Measurements from ENCODE around the gene HACD1. TPM values are rescaled to one million over a fixed set of nuclear protein-coding genes. Genes with fewer than 3 reads are reported as not detected.

Gene HACD1
- total RNA-seq, 4 donors from 2014 or later = 17.4 to 29.9 (median 19.1) TPM

GRCh38 chr10:17649836-17650235 lies 32.7 kb upstream of the HACD1 start:
- TF ChIP-seq CTCF (IDR thresholded peaks at IDR 0.05) = no peak
- ATAC-seq (ENCODE audit: low FRiP score) (peak; percentile 15), DNase-seq (ENCODE audit: low spot score) (no peak)

- no peak for DNase-seq (ENCODE audit: low spot score)
- TF ChIP-seq CTCF (IDR thresholded peaks at IDR 0.05) = no peak
- no peak for ATAC-seq (ENCODE audit: low FRiP score)
Measured at GRCh38 chr10:17649052-17649451, 31.9 kb upstream of the HACD1 start.

GRCh38 chr10:17648243-17649035 lies 31.3 kb upstream of the HACD1 start:
- DNase-seq (ENCODE audit: low spot score) = no peak
- no peak for TF ChIP-seq CTCF (IDR thresholded peaks at IDR 0.05)
- no peak for ATAC-seq (ENCODE audit: low FRiP score)

- ATAC-seq (ENCODE audit: low FRiP score) = no peak
- TF ChIP-seq CTCF (IDR thresholded peaks at IDR 0.05) = no peak
- no peak for DNase-seq (ENCODE audit: low spot score)
Measured at GRCh38 chr10:17647326-17647725, 30.2 kb upstream of the HACD1 start.

- ATAC-seq (ENCODE audit: low FRiP score) = no peak
- DNase-seq (ENCODE audit: low spot score) = no peak
- no peak for TF ChIP-seq CTCF (IDR thresholded peaks at IDR 0.05)
Measured at GRCh38 chr10:17645621-17646345, 28.6 kb upstream of the HACD1 start.

GRCh38 chr10:17644485-17644943 lies 27.3 kb upstream of the HACD1 start:
- TF ChIP-seq CTCF (IDR thresholded peaks at IDR 0.05) = no peak
- DNase-seq (ENCODE audit: low spot score) = no peak
- ATAC-seq (ENCODE audit: low FRiP score) = peak; percentile 46
